Measurements from ENCODE around the gene HOXC11.

HOXC11 gene

GRCh38 chr12:53956914-53957536 lies 15.9 kb upstream of the HOXC11 start:
- DNase-seq (ENCODE audit: low read depth in 2 of 2): no peak

- DNase-seq (ENCODE audit: low read depth in 2 of 2): no peak
These were observed 14.8 kb upstream of the HOXC11 start for GRCh38 chr12:53958128-53958527.

- no peak for DNase-seq (ENCODE audit: low read depth in 2 of 2)
These were observed 13.6 kb upstream of the HOXC11 start for GRCh38 chr12:53959314-53959713.

- DNase-seq (ENCODE audit: low read depth in 2 of 2): no peak
These were observed 12.5 kb upstream of the HOXC11 start for GRCh38 chr12:53960187-53961024.

GRCh38 chr12:53961025-53961761 lies 11.7 kb upstream of the HOXC11 start:
- DNase-seq (ENCODE audit: low read depth in 2 of 2): no peak

- DNase-seq (ENCODE audit: low read depth in 2 of 2): no peak
These were observed 9.9 kb upstream of the HOXC11 start for GRCh38 chr12:53963005-53963404.

GRCh38 chr12:53963434-53964314 lies 9.3 kb upstream of the HOXC11 start:
- DNase-seq (ENCODE audit: low read depth in 2 of 2): no peak

GRCh38 chr12:53964315-53964713 lies 8.6 kb upstream of the HOXC11 start:
- no peak for DNase-seq (ENCODE audit: low read depth in 2 of 2)

- DNase-seq (ENCODE audit: low read depth in 2 of 2): no peak
These were observed 7.4 kb upstream of the HOXC11 start for GRCh38 chr12:53965281-53966084.

GRCh38 chr12:53966085-53966384 lies 6.9 kb upstream of the HOXC11 start:
- DNase-seq (ENCODE audit: low read depth in 2 of 2): no peak

- no peak for DNase-seq (ENCODE audit: low read depth in 2 of 2)
These were observed 6.4 kb upstream of the HOXC11 start for GRCh38 chr12:53966385-53967133.

- no peak for DNase-seq (ENCODE audit: low read depth in 2 of 2)
These were observed 5.5 kb upstream of the HOXC11 start for GRCh38 chr12:53967421-53967925.

GRCh38 chr12:53968214-53969127 lies 4.5 kb upstream of the HOXC11 start:
- DNase-seq (ENCODE audit: low read depth in 2 of 2): no peak

- no peak for DNase-seq (ENCODE audit: low read depth in 2 of 2)
These were observed 3.2 kb upstream of the HOXC11 start for GRCh38 chr12:53969588-53970259.

- DNase-seq (ENCODE audit: low read depth in 2 of 2): no peak
These were observed 2.5 kb upstream of the HOXC11 start for GRCh38 chr12:53970451-53970850.

GRCh38 chr12:53971129-53971528 lies 1.8 kb upstream of the HOXC11 start:
- DNase-seq (ENCODE audit: low read depth in 2 of 2): no peak

- no peak for DNase-seq (ENCODE audit: low read depth in 2 of 2)
These were observed 1.2 kb upstream of the HOXC11 start for GRCh38 chr12:53971686-53972085.

GRCh38 chr12:53972152-53972702 lies 699 bp upstream of the HOXC11 start:
- no peak for DNase-seq (ENCODE audit: low read depth in 2 of 2)
